SK-N-SH (cell line): ENCODE measurements around the gene FXR2. TPM values are rescaled to one million over a fixed set of nuclear protein-coding genes. Genes with fewer than 3 reads are reported as not detected.

Experiments used
- CTCF ChIA-PET: fragments of 300-600, 350-600 bp; formaldehyde crosslinking; extraction: SDS; loops from one replicate; lab custom pipeline; 2021; lab: Yijun Ruan, JAX
- POLR2A ChIA-PET: fragments of 350-600 bp; sonication (Branson Sonifier 250); formaldehyde crosslinking; extraction: SDS; loops from one replicate; lab custom pipeline; 2020; ENCODE audit warnings: antibody characterized with exemption, inconsistent platforms; lab: Yijun Ruan, JAX
- DNase-seq: peaks from one replicate; pipeline ENCODE4 v3.0.0; 2012
- H2AFZ ChIP-seq: fragments of 200-600 bp; sonication (generic); 2 replicates; pipeline ENCODE4 v1.8.1; 2016; ENCODE audit warnings: antibody characterized with exemption, mild to moderate bottlenecking, low read depth
- H3F3A ChIP-seq: fragments of 200-600 bp; sonication (generic); replicated peaks from 2 replicates; pipeline ENCODE3; 2016; ENCODE audit warnings: antibody characterized with exemption, mild to moderate bottlenecking; ENCODE audit not compliant: insufficient read depth
- H3K27ac ChIP-seq, 2 experiments: fragments of 200-500 bp in 1 of 2; fragments of 200-600 bp in 1 of 2; sonication (Bioruptor generic) in 1 of 2; sonication (generic), shearing (Covaris generic) in 1 of 2; 2 replicates each; pipeline versions ENCODE4 v1.5.1 to v1.6.1; 2014 to 2016; ENCODE audit warnings: low read depth in 2 of 2, inconsistent platforms in 1 of 2, low read length in 1 of 2, mild to moderate bottlenecking in 1 of 2, mixed read lengths in 1 of 2
- H3K27me3 ChIP-seq: fragments of 200-600 bp; sonication (generic), shearing (Covaris generic); 2 replicates; pipeline ENCODE4 v1.6.1; 2016; ENCODE audit warnings: mixed run types; ENCODE audit not compliant: insufficient read depth
- H3K36me3 ChIP-seq, 2 experiments: fragments of 200-500 bp in 1 of 2; fragments of 200-600 bp in 1 of 2; sonication (Bioruptor generic) in 1 of 2; sonication (generic) in 1 of 2; replicated peaks in 1 of 2; 2 replicates each; pipeline versions ENCODE3 to v1.5.1; 2014 to 2016; ENCODE audit warnings: low read length in 1 of 2, mild to moderate bottlenecking in 1 of 2; ENCODE audit not compliant: insufficient read depth in 2 of 2, control insufficient read depth in 1 of 2
- H3K4me1 ChIP-seq, 2 experiments: fragments of 200-500 bp in 1 of 2; fragments of 200-600 bp in 1 of 2; sonication (Bioruptor generic) in 1 of 2; sonication (generic), shearing (Covaris generic) in 1 of 2; 2 replicates each; pipeline versions ENCODE4 v1.5.1 to v1.6.1; 2014 to 2016; ENCODE audit warnings: low read depth in 1 of 2, low read length in 1 of 2, mixed run types in 1 of 2; ENCODE audit not compliant: insufficient read depth in 2 of 2, control insufficient read depth in 1 of 2
- H3K4me2 ChIP-seq: fragments of 200-600 bp; sonication (generic), shearing (Covaris generic); 2 replicates; pipeline ENCODE4 v1.6.1; 2017; ENCODE audit warnings: mixed run types
- H3K4me3 ChIP-seq, 2 experiments: fragments of 200-500 bp in 1 of 2; fragments of 200-600 bp in 1 of 2; sonication (Bioruptor generic) in 1 of 2; sonication (generic), shearing (Covaris generic) in 1 of 2; 2 replicates each; pipeline versions ENCODE4 v1.5.1 to v1.8.1; 2014 to 2016; ENCODE audit warnings: low read depth in 2 of 2, inconsistent platforms in 1 of 2, low read length in 1 of 2, mild to moderate bottlenecking in 1 of 2, mixed read lengths in 1 of 2, moderate library complexity in 1 of 2
- H3K79me2 ChIP-seq: fragments of 200-600 bp; sonication (generic); 2 replicates; pipeline ENCODE4 v1.8.1; 2017; ENCODE audit warnings: mild to moderate bottlenecking; ENCODE audit not compliant: insufficient read depth
- H3K9ac ChIP-seq: fragments of 200-600 bp; sonication (generic); 2 replicates; pipeline ENCODE4 v1.6.1; 2017; ENCODE audit warnings: mixed run types
- H3K9me2 ChIP-seq: fragments of 200-600 bp; sonication (generic); 2 replicates; pipeline ENCODE4 v1.6.1; 2017; ENCODE audit warnings: mixed run types
- H3K9me3 ChIP-seq: fragments of 200-600 bp; sonication (generic); 2 replicates; pipeline ENCODE4 v1.6.1; 2017; ENCODE audit warnings: mixed run types, mild to moderate bottlenecking, moderate library complexity
- H4K20me1 ChIP-seq: fragments of 200-600 bp; sonication (generic); 2 replicates; pipeline ENCODE4 v1.6.1; 2017; ENCODE audit warnings: mild to moderate bottlenecking, mixed run types; ENCODE audit not compliant: insufficient read depth
- FOSL2 ChIP-seq: IDR thresholded peaks from 2 replicates; pipeline ENCODE4 v1.4.0; 2012; ENCODE audit warnings: low read depth, mild to moderate bottlenecking, moderate library complexity, borderline replicate concordance
- GATA2 ChIP-seq: sonication (generic); formaldehyde crosslinking; IDR thresholded peaks from 2 replicates; pipeline ENCODE4 v1.5.0; 2020; ENCODE audit warnings: mild to moderate bottlenecking, missing genetic modification reagents
- JUND ChIP-seq: IDR thresholded peaks from 2 replicates; pipeline ENCODE4 v1.4.0; 2012
- RCOR1 ChIP-seq: fragments of 150-350 bp; IDR thresholded peaks from 2 replicates; pipeline ENCODE4 v1.6.1; 2017; ENCODE audit warnings: antibody characterized with exemption, low read length
- SIN3A ChIP-seq: IDR thresholded peaks from 2 replicates; pipeline ENCODE4 v1.6.1; 2012; ENCODE audit warnings: low read depth, mild to moderate bottlenecking, low read length, moderate library complexity, borderline replicate concordance
- TAF1 ChIP-seq: IDR thresholded peaks from 2 replicates; pipeline ENCODE4 v1.6.1; 2012; ENCODE audit warnings: low read depth, mild to moderate bottlenecking, low read length, moderate library complexity, borderline replicate concordance
- TCF12 ChIP-seq: IDR thresholded peaks from 2 replicates; pipeline ENCODE4 v1.4.0; 2012
- TEAD4 ChIP-seq: IDR thresholded peaks from 2 replicates; pipeline ENCODE4 v1.4.0; 2012; ENCODE audit warnings: mild to moderate bottlenecking, borderline replicate concordance; ENCODE audit not compliant: insufficient read depth
- WGBS: methylation state at CpG from one replicate; pipeline ENCODE4 v1.1.6; 2017; ENCODE audit warnings: low lambda C conversion rate; 5-methylcytosine and 5-hydroxymethylcytosine counted together
- polyA plus RNA-seq, 3 experiments: library from polyadenylated mRNA; depleted of rRNA; stranded (reverse); fragments of >200 nt; gene quantifications; 2 replicates each; pipeline ENCODE4 v1.2.3, GENCODE V29; 2012
- TF ChIP-seq, protein P1 (sequence below): fragments of 150-350 bp; IDR thresholded peaks from 2 replicates; pipeline ENCODE4 v1.6.1; 2017; ENCODE audit warnings: antibody characterized with exemption, low read length, low read depth, borderline replicate concordance
- TF ChIP-seq, protein P2 (sequence below): IDR thresholded peaks from 2 replicates; pipeline ENCODE4 v1.4.0; 2012; ENCODE audit warnings: low read depth
- TF ChIP-seq, protein P3 (sequence below): fragments of 200-600 bp; sonication (generic); IDR thresholded peaks from 2 replicates; pipeline ENCODE4 v1.6.1; 2017; ENCODE audit warnings: antibody characterized with exemption, mild to moderate bottlenecking, moderate library complexity
- TF ChIP-seq, protein P4 (sequence below): IDR thresholded peaks from 2 replicates; pipeline ENCODE4 v1.6.1; 2012; ENCODE audit warnings: mild to moderate bottlenecking, low read depth, low read length, moderate library complexity

Gene FXR2
- polyA plus RNA-seq, 1 of the 3 experiments (the other 2 are of a cell fraction), result 56.4 TPM

DNA sequence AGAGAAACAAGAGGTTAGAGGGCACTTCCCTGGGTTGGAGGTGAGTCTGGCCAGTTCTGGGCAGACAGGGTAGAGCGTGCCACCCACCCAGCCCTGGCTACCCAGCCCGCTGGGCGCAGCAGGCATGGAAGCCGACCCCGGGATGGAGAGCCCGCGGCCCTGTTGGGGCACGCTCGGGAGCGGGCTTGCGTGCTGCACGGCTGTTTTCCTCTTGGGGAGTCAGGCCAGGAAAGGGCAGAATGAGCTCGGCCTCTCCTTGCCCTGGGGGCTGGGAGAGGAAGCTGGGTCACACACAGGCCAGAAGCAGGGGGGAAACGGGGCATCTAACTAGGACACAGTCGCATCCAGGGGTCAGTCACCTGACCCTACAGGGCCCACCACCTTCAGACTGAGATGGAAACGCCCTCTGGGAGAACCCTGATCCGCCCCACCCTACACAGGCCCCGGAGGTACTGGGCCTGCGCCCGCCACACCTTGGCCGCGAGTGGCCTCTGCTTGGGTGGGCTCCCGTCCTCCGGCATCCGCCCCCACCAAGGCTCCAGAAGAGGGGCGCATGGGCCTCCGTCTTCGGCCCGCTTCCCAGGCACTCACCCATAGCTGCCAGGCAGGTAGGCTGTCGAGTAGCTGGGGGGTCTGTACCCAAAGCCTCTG lies 26.0 kb downstream of the FXR2 start:
- H3K4me3 ChIP-seq, result 0 out of 4 replicates have a peak overlapping the region, but pooled peaks of 1 of the 2 experiments have one; percentile 3
- TF ChIP-seq GATA2 (CRISPR knock-in tag), result no peak
- no peak for TF ChIP-seq RCOR1
- no peak for TF ChIP-seq JUND
- peak overlapping the region in 1 of 2 experiments; percentile 65; a peak in 2 of 4 replicates for H3K27ac ChIP-seq
- H3K9me3 ChIP-seq, result no peaks in the 10 kb centered on the region
- H3K27me3 ChIP-seq, result no peaks in the 10 kb centered on the region
- DNase-seq, result peak; percentile 47
- peaks cover 42% of the 10 kb centered on the region for H3F3A ChIP-seq
- peaks cover 14 to 49% of the 10 kb centered on the region in 2 experiments for H3K36me3 ChIP-seq
- H3K79me2 ChIP-seq, result peaks cover 30% of the 10 kb centered on the region
- H2AFZ ChIP-seq, result no peak overlapping the region
- peaks cover 17 to 32% of the 10 kb centered on the region in 2 experiments for H3K4me1 ChIP-seq
- H3K9ac ChIP-seq, result peak overlapping the region; percentile 27; the same call in 1 of the 2 replicates
- H3K4me2 ChIP-seq, result peak overlapping the region; percentile 68
- WGBS, result 88% methylated on average over 6 of the region's 30 CpGs
- no peaks in the 10 kb centered on the region for H3K9me2 ChIP-seq
- ChIA-PET POLR2A (interaction anchor here (0.6 to 3.5 kb wide), 6 partner anchors 9 to 97 kb away, joined by 3 to 23 read pairs (median 3); partner anchors contain the start of genes CD68, FXR2, SAT2 and TP53), CTCF (interaction anchor here (0.7 to 3.4 kb wide), 27 partner anchors 9 to 453 kb away, joined by 3 to 22 read pairs (median 4); partner anchors contain the start of genes CD68, DNAH2, FXR2 and KDM6B)
- H4K20me1 ChIP-seq, result no peaks in the 10 kb centered on the region

DNA sequence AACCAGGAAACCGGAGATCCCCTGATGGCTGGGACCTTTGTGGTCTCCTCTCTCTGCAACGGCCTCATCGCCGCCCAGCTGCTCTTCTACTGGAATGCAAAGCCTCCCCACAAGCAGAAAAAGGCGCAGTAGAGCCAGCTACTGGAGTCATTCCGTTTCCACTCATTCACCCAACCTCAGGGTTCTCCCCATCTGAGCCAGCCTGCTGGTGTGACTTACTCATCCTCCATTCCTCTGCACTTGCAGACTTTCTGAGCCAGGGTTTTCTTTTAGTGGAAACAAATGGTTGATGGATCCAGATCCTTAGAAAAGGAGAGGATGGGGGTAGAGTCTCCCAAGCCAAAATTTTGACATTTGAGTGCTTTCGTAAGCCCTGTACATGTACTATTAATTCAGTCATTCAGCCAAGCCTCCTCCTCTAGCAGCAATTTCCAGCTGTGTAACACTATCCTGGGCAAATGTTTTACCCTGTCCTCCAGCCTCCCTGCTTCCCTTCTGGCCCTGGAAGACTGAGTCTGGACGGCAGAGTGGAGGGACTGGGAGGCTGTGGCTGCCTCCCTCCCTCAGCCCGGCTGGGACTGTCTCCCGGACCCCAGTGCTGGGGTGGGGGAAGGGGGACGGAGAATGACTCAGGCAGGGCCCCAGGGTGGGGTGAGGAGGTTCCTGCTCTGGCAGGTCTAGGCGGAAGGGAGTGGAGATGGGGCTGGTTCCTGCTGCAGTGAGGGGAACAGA lies 27.1 kb downstream of the FXR2 start:
- H3K36me3 ChIP-seq, result peaks cover 11 to 39% of the 10 kb centered on the region in 2 experiments
- H3K4me1 ChIP-seq, result peaks cover 26 to 41% of the 10 kb centered on the region in 2 experiments
- WGBS, result 36% methylated on average over 12 of the region's 12 CpGs
- H3F3A ChIP-seq, result peaks cover 38% of the 10 kb centered on the region
- peak overlapping the region; percentile 27; the same call in 1 of the 2 replicates for H3K9ac ChIP-seq
- no peaks in the 10 kb centered on the region for H3K9me2 ChIP-seq
- peak overlapping the region; percentile 68 for H3K4me2 ChIP-seq
- no peak for DNase-seq
- H3K79me2 ChIP-seq, result peaks cover 38% of the 10 kb centered on the region
- ChIA-PET POLR2A (no interaction called here), CTCF (interaction anchor here (0.8 to 2.2 kb wide), 4 partner anchors 21 to 542 kb away, joined by 3 to 8 read pairs (median 4); partner anchors contain the start of genes SENP3 and TP53)
- H2AFZ ChIP-seq, result no peak overlapping the region
- no peak overlapping the region; a peak in 1 of 4 replicates for H3K4me3 ChIP-seq
- H3K27ac ChIP-seq, result peak overlapping the region; percentile 39 to 65
- no peaks in the 10 kb centered on the region for H3K27me3 ChIP-seq
- TF ChIP-seq TEAD4, result 0 out of 2 replicates have a peak, but pooled peaks have one; percentile 16
- TF ChIP-seq, protein P1, sequence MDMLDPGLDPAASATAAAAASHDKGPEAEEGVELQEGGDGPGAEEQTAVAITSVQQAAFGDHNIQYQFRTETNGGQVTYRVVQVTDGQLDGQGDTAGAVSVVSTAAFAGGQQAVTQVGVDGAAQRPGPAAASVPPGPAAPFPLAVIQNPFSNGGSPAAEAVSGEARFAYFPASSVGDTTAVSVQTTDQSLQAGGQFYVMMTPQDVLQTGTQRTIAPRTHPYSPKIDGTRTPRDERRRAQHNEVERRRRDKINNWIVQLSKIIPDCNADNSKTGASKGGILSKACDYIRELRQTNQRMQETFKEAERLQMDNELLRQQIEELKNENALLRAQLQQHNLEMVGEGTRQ, result no peak
- peak; percentile 48; the same call in 1 of the 2 replicates for TF ChIP-seq TCF12
- peak; percentile 51; the same call in 1 of the 2 replicates for TF ChIP-seq TAF1
- 0 out of 2 replicates have a peak, but pooled peaks have one; percentile 53 for TF ChIP-seq SIN3A
- TF ChIP-seq, protein P2, sequence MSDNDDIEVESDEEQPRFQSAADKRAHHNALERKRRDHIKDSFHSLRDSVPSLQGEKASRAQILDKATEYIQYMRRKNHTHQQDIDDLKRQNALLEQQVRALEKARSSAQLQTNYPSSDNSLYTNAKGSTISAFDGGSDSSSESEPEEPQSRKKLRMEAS, result peak; percentile 58; the same call in 1 of the 2 replicates
- TF ChIP-seq, protein P3, sequence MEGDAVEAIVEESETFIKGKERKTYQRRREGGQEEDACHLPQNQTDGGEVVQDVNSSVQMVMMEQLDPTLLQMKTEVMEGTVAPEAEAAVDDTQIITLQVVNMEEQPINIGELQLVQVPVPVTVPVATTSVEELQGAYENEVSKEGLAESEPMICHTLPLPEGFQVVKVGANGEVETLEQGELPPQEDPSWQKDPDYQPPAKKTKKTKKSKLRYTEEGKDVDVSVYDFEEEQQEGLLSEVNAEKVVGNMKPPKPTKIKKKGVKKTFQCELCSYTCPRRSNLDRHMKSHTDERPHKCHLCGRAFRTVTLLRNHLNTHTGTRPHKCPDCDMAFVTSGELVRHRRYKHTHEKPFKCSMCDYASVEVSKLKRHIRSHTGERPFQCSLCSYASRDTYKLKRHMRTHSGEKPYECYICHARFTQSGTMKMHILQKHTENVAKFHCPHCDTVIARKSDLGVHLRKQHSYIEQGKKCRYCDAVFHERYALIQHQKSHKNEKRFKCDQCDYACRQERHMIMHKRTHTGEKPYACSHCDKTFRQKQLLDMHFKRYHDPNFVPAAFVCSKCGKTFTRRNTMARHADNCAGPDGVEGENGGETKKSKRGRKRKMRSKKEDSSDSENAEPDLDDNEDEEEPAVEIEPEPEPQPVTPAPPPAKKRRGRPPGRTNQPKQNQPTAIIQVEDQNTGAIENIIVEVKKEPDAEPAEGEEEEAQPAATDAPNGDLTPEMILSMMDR, result 0 out of 2 replicates have a peak, but pooled peaks have one; percentile 6
- TF ChIP-seq, protein P4, sequence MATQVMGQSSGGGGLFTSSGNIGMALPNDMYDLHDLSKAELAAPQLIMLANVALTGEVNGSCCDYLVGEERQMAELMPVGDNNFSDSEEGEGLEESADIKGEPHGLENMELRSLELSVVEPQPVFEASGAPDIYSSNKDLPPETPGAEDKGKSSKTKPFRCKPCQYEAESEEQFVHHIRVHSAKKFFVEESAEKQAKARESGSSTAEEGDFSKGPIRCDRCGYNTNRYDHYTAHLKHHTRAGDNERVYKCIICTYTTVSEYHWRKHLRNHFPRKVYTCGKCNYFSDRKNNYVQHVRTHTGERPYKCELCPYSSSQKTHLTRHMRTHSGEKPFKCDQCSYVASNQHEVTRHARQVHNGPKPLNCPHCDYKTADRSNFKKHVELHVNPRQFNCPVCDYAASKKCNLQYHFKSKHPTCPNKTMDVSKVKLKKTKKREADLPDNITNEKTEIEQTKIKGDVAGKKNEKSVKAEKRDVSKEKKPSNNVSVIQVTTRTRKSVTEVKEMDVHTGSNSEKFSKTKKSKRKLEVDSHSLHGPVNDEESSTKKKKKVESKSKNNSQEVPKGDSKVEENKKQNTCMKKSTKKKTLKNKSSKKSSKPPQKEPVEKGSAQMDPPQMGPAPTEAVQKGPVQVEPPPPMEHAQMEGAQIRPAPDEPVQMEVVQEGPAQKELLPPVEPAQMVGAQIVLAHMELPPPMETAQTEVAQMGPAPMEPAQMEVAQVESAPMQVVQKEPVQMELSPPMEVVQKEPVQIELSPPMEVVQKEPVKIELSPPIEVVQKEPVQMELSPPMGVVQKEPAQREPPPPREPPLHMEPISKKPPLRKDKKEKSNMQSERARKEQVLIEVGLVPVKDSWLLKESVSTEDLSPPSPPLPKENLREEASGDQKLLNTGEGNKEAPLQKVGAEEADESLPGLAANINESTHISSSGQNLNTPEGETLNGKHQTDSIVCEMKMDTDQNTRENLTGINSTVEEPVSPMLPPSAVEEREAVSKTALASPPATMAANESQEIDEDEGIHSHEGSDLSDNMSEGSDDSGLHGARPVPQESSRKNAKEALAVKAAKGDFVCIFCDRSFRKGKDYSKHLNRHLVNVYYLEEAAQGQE, result no peak
- peak; percentile 69 for TF ChIP-seq FOSL2
- H3K9me3 ChIP-seq, result no peaks in the 10 kb centered on the region
- H4K20me1 ChIP-seq, result no peaks in the 10 kb centered on the region
